ENCODE measurements around the gene ARG2.

The ARG2 gene

GRCh38 chr14:67619446-67620216 is at the start of gene ARG2:
TSS of gene ARG2 (plus strand) at chr14:67619920. CDS start at chr14:67619978, 58 bp downstream.
- Histone ChIP-seq H3K4me3 (peak within 1 kb of the TSS; percentile 58 to 70), H3K4me1 (peaks cover 0 to 29% (median 15%) of the 10 kb centered on the region in 4 donors), H3K27ac (peak within 1 kb of the TSS; percentile 83 to 85), H3K9me3 (no peaks in the 10 kb centered on the region), H3K27me3 (no peaks in the 10 kb centered on the region), H3K36me3 (no peaks in the 10 kb centered on the region)
- DNase-seq: peak; percentile 98 to 99
- TF ChIP-seq CTCF (IDR thresholded peaks at IDR 0.05): no peak
- intact Hi-C loops (cut with DNase I; ENCODE audit: low total_unique reads): loop anchor here (5.0 to 10.0 kb wide), 2 partner anchors 48 to 85 kb away; partner anchors contain the start of gene RDH12

GRCh38 chr14:67570453-67570852 is 49.3 kb upstream of the ARG2 start:
- Histone ChIP-seq H3K4me1 (no peaks in the 10 kb centered on the region), H3K27me3 (peaks cover 0 to 3% of the 10 kb centered on the region in 2 donors), H3K27ac (no peak overlapping the region), H3K9me3 (no peaks in the 10 kb centered on the region), H3K4me3 (no peak overlapping the region), H3K36me3 (peaks cover 0 to 1% (median 0%) of the 10 kb centered on the region in 3 donors)
- intact Hi-C loops (cut with DNase I; ENCODE audit: low total_unique reads): loop anchor here (5.0 kb wide), 1 partner anchor 143 kb away; no protein-coding TSS in a partner anchor
- peak in 1 of 2 donors; percentile 17 for DNase-seq
- no peak for TF ChIP-seq CTCF (IDR thresholded peaks at IDR 0.05)

GRCh38 chr14:67571275-67571990 is 48.3 kb upstream of the ARG2 start:
- peak; percentile 67 to 83 for TF ChIP-seq CTCF (IDR thresholded peaks at IDR 0.05)
- no peak overlapping the region for H3K4me3 ChIP-seq
- peak; percentile 70 to 71 for DNase-seq
- H3K27ac ChIP-seq: no peak overlapping the region
- intact Hi-C loops (cut with DNase I; ENCODE audit: low total_unique reads): loop anchor here (5.0 kb wide), 1 partner anchor 144 kb away; no protein-coding TSS in a partner anchor
- H3K4me1 ChIP-seq: no peaks in the 10 kb centered on the region
- H3K27me3 ChIP-seq: peaks cover 0 to 3% of the 10 kb centered on the region in 2 donors
- peaks cover 0 to 6% (median 0%) of the 10 kb centered on the region in 3 donors for H3K36me3 ChIP-seq
- no peaks in the 10 kb centered on the region for H3K9me3 ChIP-seq

GRCh38 chr14:67571991-67572323 is 47.8 kb upstream of the ARG2 start:
- DNase-seq: peak in 1 of 2 donors; percentile 50
- Histone ChIP-seq H3K4me1 (no peaks in the 10 kb centered on the region), H3K4me3 (no peak overlapping the region), H3K9me3 (no peaks in the 10 kb centered on the region), H3K27ac (no peak overlapping the region), H3K27me3 (peaks cover 0 to 3% of the 10 kb centered on the region in 2 donors), H3K36me3 (peaks cover 0 to 6% (median 0%) of the 10 kb centered on the region in 3 donors)
- no peak for TF ChIP-seq CTCF (IDR thresholded peaks at IDR 0.05)
- intact Hi-C loops (cut with DNase I; ENCODE audit: low total_unique reads): loop anchor here (5.0 kb wide), 1 partner anchor 145 kb away; no protein-coding TSS in a partner anchor

GRCh38 chr14:67572608-67573007 is 47.1 kb upstream of the ARG2 start:
- Histone ChIP-seq H3K4me3 (no peak overlapping the region), H3K36me3 (peaks cover 0 to 6% (median 0%) of the 10 kb centered on the region in 3 donors), H3K27me3 (peaks cover 0 to 3% of the 10 kb centered on the region in 2 donors), H3K9me3 (no peaks in the 10 kb centered on the region), H3K27ac (no peak overlapping the region), H3K4me1 (no peaks in the 10 kb centered on the region)
- intact Hi-C loops (cut with DNase I; ENCODE audit: low total_unique reads): loop anchor here (5.0 kb wide), 1 partner anchor 145 kb away; no protein-coding TSS in a partner anchor
- no peak for TF ChIP-seq CTCF (IDR thresholded peaks at IDR 0.05)
- peak in 1 of 2 donors; percentile 38 for DNase-seq
